GM18499 (cell line): ENCODE results near the gene CXCR6.

Experiments
- ATAC-seq: cut with Tn5 transposase; IDR thresholded peaks from one replicate; pipeline ENCODE4 v1.9.1; 2021; ENCODE audit warnings: moderate number of reproducible peaks; ENCODE audit not compliant: insufficient read depth, unreplicated experiment

CXCR6 gene

GRCh38 chr3:45943207-45943846 lies at the start of gene CXCR6:
CXCR6 (plus strand) TSS chr3:45943464; CDS start chr3:45946482, 3,018 bp downstream.
- ATAC-seq = no peak

GRCh38 chr3:45894015-45894414 lies 49.2 kb upstream of the CXCR6 start:
- no peak for ATAC-seq

GRCh38 chr3:45895686-45896468 lies 47.4 kb upstream of the CXCR6 start:
- no peak for ATAC-seq

DNA sequence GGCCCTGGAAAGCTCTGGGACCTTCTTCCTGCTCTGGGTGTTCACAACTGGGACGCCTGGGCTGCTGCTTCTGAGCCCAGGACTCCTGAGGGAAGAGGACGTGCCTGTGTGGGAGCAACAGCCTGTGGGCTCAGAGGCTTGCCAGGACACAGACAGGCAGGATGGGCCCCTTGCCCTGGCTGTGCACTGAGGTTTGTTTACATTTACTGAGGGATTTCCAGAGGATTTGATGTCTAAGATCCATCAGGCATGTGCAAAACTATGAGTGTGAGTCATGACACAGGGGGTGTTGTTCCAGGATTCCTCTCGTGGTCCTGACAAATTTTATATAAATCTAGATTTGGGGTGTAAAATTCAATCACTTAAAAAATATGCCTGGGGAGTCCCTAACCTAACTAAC lies 46.3 kb upstream of the CXCR6 start:
- no peak for ATAC-seq

DNA sequence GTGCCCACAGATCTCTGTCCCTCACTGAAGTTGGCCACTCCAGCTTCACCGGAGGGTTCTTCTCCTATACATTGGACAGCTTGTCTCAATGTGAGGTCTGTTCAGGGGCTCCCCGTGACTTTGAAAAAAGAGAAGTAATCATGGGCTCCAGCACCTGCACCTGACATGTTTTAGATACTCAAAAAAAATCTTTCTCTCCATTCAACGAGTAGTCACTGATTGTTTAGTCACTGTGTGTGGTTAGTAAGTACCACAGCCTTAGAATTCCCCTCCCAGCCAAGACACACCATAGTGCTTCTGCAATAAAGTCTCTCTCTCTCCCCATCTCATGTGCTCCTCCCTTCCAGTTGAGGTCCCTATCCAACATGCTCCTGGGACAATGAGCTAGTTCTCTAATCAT lies 38.3 kb upstream of the CXCR6 start:
- ATAC-seq = no peak

DNA sequence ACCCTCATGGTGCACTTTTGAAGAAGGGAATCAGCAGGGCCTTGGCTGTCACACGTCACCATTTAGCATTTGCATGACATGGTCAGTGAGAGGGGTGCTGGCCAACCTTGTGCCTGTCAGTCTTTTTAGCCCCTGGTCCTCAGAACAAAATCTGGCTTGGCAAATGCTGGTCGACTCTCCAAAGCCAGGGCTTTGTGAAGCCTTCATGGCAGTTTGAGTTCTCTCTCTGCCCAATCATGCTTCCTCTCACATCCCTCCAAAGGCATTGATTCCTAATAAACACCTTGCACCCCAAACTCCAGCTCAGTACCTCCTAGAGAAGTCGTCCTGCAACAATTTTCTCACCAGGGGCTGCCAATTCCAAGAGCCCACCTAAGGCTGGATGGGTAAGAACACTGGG lies 37.5 kb upstream of the CXCR6 start:
- no peak for ATAC-seq

GRCh38 chr3:45906681-45907407 lies 36.4 kb upstream of the CXCR6 start:
- no peak for ATAC-seq

DNA sequence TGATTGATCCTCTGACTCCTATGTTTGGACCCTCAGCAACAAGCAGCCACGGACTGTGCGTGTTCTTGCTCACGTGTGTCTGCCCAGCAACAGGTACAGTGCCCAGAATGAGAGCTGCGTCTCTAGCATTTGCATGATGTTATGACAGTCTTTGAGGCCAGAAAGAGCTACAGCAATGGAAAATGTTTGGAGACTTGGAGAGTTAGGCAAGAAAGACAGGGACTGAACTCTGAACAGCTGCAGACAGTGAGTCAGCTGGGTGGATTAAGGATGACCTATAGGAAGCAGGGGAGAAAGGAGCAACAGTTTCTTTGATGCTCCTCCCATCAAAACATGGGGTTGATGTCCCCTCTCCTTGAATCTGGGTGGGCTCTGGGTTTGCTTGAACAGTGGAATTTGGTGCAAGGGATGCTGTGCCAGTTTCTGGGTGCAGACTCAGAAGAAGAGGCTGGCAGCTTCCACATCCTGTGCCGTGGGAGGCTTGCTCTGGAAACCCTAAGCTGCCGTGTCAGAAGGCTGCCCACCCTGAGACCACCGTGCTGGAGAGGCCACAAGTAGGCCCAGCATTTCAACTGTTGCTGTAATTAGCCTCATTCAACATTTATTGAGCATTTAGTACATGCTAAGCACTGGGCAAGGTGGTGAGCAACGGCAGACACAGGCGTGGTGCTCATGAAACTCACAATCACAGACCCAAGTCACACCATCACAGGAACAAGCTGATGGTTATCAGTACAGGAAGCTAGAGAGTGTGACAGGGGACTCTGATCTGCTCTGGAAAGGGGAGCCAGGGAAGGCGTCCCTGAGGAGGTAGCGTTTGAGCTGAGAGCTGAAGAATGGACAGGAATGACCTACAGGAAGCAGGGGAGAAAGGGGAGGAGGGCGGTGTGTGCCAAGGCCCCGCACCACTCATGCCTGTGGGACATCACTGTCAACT lies 35.2 kb upstream of the CXCR6 start:
- ATAC-seq = no peak

DNA sequence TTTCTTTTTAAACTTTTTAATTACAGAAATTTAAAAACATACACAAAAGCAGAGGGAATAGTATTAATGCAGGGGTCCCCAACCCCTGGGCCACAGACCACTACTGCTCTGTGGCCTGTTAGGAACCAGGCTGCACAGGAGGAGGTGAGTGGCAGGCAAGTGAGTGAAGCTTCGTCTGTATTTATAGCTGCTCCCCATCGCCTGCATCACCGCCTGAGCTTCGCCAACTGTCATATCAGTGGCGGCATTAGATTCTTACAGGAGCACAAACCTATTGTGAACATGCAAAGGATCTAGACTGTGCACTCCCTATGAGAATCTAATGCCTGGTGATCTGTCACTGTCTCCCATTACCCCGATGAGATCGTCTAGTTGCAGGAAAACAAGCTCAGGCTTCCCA lies 34.5 kb upstream of the CXCR6 start:
- no peak for ATAC-seq

DNA sequence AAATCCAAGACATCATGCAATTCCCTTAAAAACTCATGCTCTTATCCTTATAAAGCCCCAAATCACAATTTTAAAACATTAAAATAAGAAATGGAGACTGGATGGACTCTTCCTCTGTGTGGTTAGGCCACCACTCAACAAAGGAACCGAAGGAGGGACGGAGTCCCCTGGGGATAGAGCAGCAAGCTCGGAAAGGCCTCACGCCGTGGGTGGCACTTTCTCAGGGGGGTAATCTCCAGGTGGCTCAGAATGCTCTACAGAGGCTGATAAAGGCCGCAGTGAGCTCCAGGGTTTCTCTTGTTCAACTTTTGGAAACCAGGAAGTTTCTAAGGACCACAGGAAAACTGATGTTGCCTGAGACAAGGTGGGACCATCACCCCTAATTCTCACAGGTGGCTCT lies 33.7 kb upstream of the CXCR6 start:
- ATAC-seq = no peak

DNA sequence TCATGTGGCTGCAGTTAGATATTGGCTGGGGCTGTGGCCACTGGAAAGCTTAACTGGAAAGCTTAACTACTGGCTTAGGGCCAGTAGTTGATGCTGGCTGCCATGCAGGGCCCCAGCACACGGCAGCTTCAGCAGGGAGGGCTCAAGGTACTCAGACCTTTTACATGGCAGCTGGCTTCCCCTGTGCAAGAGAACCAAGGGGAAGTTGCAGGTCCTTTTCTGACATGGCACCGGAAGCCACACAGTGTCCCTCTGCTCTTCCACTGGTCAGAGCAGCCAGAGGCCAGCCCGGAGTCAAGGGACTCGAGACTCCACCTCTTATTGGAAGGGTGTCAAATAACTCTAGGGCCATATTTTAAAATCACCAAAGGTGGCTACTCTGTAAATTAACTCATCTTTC lies 32.4 kb upstream of the CXCR6 start:
- ATAC-seq = no peak

- ATAC-seq = no peak
Observed at GRCh38 chr3:45911511-45912226, 31.6 kb upstream of the CXCR6 start.

DNA sequence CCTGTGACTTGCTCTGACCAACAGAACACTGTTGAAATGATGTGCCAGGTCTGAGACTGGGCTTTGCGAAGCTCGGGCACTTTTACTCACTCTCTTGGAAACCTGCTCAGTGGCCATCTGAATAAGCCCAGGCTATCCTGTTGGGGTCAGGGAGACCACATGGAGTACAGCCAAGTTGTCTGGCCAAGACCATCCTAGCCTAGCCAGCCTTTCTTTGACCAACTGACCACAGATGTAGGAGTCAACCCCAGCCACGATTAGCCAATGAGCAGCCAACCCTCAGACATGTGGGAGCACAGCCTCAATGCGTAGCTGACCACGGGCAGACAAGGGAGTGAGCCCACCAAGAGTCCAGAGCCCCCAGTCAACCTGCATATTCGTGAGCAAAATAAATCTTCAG lies 30.8 kb upstream of the CXCR6 start:
- ATAC-seq = no peak

DNA sequence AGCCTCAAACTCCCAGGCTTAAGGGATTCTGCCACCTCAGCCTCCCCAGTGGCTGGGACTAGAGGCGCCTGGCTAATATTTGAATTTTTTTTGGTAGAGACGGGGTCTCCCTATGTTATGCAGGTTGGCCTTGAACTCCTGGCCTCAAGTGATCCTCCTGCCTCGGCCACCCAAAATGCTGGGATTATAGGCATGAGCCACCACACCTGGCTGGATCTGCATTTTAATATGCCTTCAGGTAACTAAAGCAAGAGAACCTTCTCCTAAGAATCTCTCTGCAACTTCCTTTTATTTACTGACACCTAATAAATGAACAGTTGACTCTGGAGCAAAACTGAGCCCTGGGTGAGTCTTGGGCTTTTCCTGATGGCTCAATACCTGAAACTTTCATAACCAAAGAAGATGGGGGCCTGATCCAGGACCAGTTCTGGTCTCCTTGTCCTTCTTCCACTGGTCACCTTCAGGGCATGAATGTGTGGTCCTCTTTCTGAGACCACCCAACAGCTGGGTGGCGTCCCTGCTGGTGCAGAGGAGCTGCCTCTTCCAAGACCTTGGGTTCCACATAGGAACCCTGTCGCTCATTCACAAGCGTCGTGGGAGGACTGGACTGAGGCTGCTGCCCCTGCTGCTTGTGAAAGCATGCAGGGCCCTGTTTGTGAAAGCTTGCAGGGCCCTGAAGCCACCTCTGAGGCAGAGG lies 28.8 kb upstream of the CXCR6 start:
- no peak for ATAC-seq

GRCh38 chr3:45915059-45915439 lies 28.2 kb upstream of the CXCR6 start:
- no peak for ATAC-seq

GRCh38 chr3:45915518-45916231 lies 27.6 kb upstream of the CXCR6 start:
- ATAC-seq = peak; percentile 73

DNA sequence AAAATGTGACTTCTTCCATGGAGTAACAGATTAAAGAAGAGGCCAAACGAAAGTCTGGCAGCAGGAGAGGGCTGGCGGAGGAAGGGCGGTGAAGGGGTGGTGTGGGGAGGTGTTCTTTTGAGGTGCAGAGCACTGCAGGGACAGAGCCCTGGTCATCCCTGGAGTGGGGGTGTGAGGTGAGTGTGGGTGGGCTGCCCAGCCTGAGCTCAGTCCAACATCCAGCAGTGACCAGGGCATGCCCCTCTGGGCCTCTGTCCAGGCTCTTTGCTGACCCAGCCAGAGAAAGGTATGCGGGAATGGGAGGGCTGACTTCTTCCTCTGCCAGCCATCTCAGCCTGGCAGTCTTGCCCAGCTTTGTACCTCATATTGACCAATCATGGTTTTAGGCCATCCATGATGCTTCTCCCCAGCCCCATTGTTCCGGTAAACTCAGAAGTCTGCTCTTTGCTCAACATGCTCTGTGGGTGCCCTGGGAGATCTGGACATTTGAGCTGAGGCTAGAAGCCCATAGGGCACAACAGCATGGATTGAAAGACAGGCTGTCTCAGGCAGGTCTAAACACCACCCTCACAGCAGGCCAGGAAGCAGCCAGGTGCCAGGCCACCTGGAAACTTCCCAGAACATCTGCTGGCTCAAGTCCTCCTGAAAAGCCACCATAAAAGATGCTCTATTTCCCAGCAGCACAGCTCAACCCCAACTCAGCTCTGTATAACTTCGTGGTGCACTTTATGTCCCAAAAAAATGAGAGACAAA lies 25.9 kb upstream of the CXCR6 start:
- ATAC-seq = no peak
